GM12878 (cell line): ENCODE results near the gene KCNK5. TPM values are rescaled to one million over a fixed set of nuclear protein-coding genes. Genes with fewer than 3 reads are reported as not detected.

Experiments used
- ATAC-seq: fragments of 200-7000 bp; cut with Tn5 transposase; 3 replicates; pipeline ENCODE4 v1.9.1; 2020; ENCODE audit warnings: mild to moderate bottlenecking, moderate library complexity
- BruUV-seq: library from RNA; stranded (reverse); fragments of 400-500 nt; replicated peaks from 2 replicates; lab custom pipeline; 2021; lab: Mats Ljungman, UMichigan
- CTCF ChIA-PET: fragments of 300-600 bp; sonication (Branson Sonifier 250); formaldehyde crosslinking; extraction: SDS; loops from one replicate; lab custom pipeline; 2021; ENCODE audit warnings: inconsistent platforms; lab: Yijun Ruan, JAX
- POLR2A ChIA-PET: fragments of 350-600 bp; formaldehyde crosslinking; extraction: SDS; loops from one replicate; lab custom pipeline; 2021; ENCODE audit warnings: inconsistent platforms; lab: Charles Lee
- RAD21 ChIA-PET: fragments of 300-600 bp; sonication (Branson Sonifier 250); formaldehyde crosslinking; loops from one replicate; lab custom pipeline; 2023; ENCODE audit warnings: antibody characterized with exemption; ENCODE audit not compliant: unreplicated experiment; lab: Charles Lee
- SMC1A ChIA-PET: fragments of 300-600 bp; sonication (Branson Sonifier 250); formaldehyde crosslinking; loops from one replicate; lab custom pipeline; 2023; ENCODE audit not compliant: unreplicated experiment, uncharacterized antibody; lab: Charles Lee
- DNase-seq: peaks from one replicate; pipeline ENCODE4 v3.0.0-alpha.2; 2011; ENCODE audit warnings: low read depth, low spot score
- FAIRE-seq: peaks from 3 replicates; lab custom pipeline; 2011; peaks lifted over from hg19 to GRCh38; lab: Jason Lieb, UNC
- H2AFZ ChIP-seq: 2 replicates; pipeline ENCODE4 v1.6.0; 2011; ENCODE audit warnings: low read depth, low read length, control low read depth; ENCODE audit not compliant: control insufficient read depth
- H3K27ac ChIP-seq: 2 replicates; pipeline ENCODE4 v1.5.1; 2011; ENCODE audit warnings: control low read depth; ENCODE audit not compliant: control insufficient read depth, insufficient read depth
- H3K27me3 ChIP-seq, 2 experiments: replicated peaks in 1 of 2; 2 replicates each; pipeline versions ENCODE4 v1.6.0 to v1.6.1; 2011; ENCODE audit warnings: low read length in 1 of 2; ENCODE audit not compliant: control insufficient read depth in 2 of 2, insufficient read depth in 2 of 2
- H3K36me3 ChIP-seq, 2 experiments: 2 replicates each; pipeline ENCODE4 v1.5.1; 2011; ENCODE audit warnings: low read length in 1 of 2; ENCODE audit not compliant: control insufficient read depth in 2 of 2, insufficient read depth in 2 of 2
- H3K4me1 ChIP-seq: 2 replicates; pipeline ENCODE4 v1.6.1; 2011; ENCODE audit warnings: mild to moderate bottlenecking, low read length, moderate library complexity, mixed read lengths; ENCODE audit not compliant: control insufficient read depth, insufficient read depth
- H3K4me2 ChIP-seq: 2 replicates; pipeline ENCODE4 v1.6.0; 2011; ENCODE audit warnings: control low read depth; ENCODE audit not compliant: control insufficient read depth, insufficient read depth
- H3K4me3 ChIP-seq: fragments of 200-600 bp; sonication (generic); 2 replicates; pipeline ENCODE4 v1.5.1; 2016
- H3K79me2 ChIP-seq: 2 replicates; pipeline ENCODE4 v1.6.0; 2011; ENCODE audit warnings: low read length; ENCODE audit not compliant: control insufficient read depth, insufficient read depth
- H3K9ac ChIP-seq: 2 replicates; pipeline ENCODE4 v1.8.0; 2011; ENCODE audit warnings: low read length, control low read depth, mixed read lengths; ENCODE audit not compliant: control insufficient read depth, insufficient read depth
- H3K9me3 ChIP-seq: replicated peaks from 3 replicates; pipeline ENCODE4 v1.5.1; 2011; ENCODE audit warnings: mild to moderate bottlenecking, low read length; ENCODE audit not compliant: control insufficient read depth, insufficient read depth
- H4K20me1 ChIP-seq: 2 replicates; pipeline ENCODE4 v1.6.0; 2011; ENCODE audit not compliant: control insufficient read depth, insufficient read depth
- ATF7 ChIP-seq: fragments of 450-650 bp; IDR thresholded peaks from 2 replicates; pipeline ENCODE4 v1.6.1; 2016; ENCODE audit warnings: low read depth, mild to moderate bottlenecking
- BCL11A ChIP-seq: IDR thresholded peaks from 2 replicates; pipeline ENCODE4 v1.6.1; 2011; ENCODE audit warnings: low read depth, low read length
- CBX5 ChIP-seq: sonication (generic); IDR thresholded peaks from 2 replicates; pipeline ENCODE4 v1.6.1; 2016; ENCODE audit warnings: low read depth, moderate library complexity, mild to moderate bottlenecking, inconsistent platforms
- CHD2 ChIP-seq: IDR thresholded peaks from 2 replicates; pipeline ENCODE4 v1.6.1; 2011; ENCODE audit warnings: low read depth, low read length, improper control_type of control experiment, borderline replicate concordance
- CREB1 ChIP-seq: IDR thresholded peaks from 2 replicates; pipeline ENCODE4 v1.6.1; 2012; ENCODE audit warnings: low read depth, mild to moderate bottlenecking, inconsistent platforms
- FOXM1 ChIP-seq: IDR thresholded peaks from 2 replicates; pipeline ENCODE4 v1.6.1; 2012; ENCODE audit warnings: low read depth, mild to moderate bottlenecking, inconsistent platforms, low read length, moderate library complexity
- HCFC1 ChIP-seq: fragments of 150-350 bp; IDR thresholded peaks from 2 replicates; pipeline ENCODE4 v1.6.1; 2014; ENCODE audit warnings: low read length
- IKZF1 ChIP-seq: fragments of 450-650 bp; conservative IDR thresholded peaks from 2 replicates; pipeline ENCODE4 v1.6.1; 2017; ENCODE audit warnings: antibody characterized with exemption, mild to moderate bottlenecking
- KLF5 ChIP-seq: fragments of 450-650 bp; IDR thresholded peaks from 2 replicates; pipeline ENCODE4 v1.6.1; 2014; ENCODE audit warnings: mild to moderate bottlenecking; ENCODE audit not compliant: partially characterized antibody
- MEF2B ChIP-seq: fragments of 450-650 bp; IDR thresholded peaks from 2 replicates; pipeline ENCODE4 v1.6.1; 2018; ENCODE audit warnings: mild to moderate bottlenecking, moderate library complexity; ENCODE audit not compliant: partially characterized antibody, poor library complexity, severe bottlenecking
- NR2C1 ChIP-seq: fragments of 450-650 bp; IDR thresholded peaks from 2 replicates; pipeline ENCODE4 v1.6.1; 2017; ENCODE audit warnings: antibody characterized with exemption, mild to moderate bottlenecking, moderate library complexity
- POLR2AphosphoS2 ChIP-seq: IDR thresholded peaks from 2 replicates; pipeline ENCODE4 v1.6.1; 2011; ENCODE audit warnings: low read depth, mild to moderate bottlenecking, low read length, improper control_type of control experiment, moderate library complexity
- RB1 ChIP-seq: fragments of 450-650 bp; formaldehyde crosslinking; IDR thresholded peaks from 2 replicates; pipeline ENCODE4 v1.6.1; 2017; ENCODE audit warnings: mild to moderate bottlenecking, borderline replicate concordance
- SUPT20H ChIP-seq: IDR thresholded peaks from 2 replicates; pipeline ENCODE4 v1.6.1; 2011; ENCODE audit warnings: low read depth, mild to moderate bottlenecking, low read length, moderate library complexity, borderline replicate concordance; ENCODE audit not compliant: control insufficient read depth
- ZNF217 ChIP-seq: fragments of 450-650 bp; IDR thresholded peaks from 2 replicates; pipeline ENCODE4 v1.6.1; 2017; ENCODE audit warnings: antibody characterized with exemption, mild to moderate bottlenecking
- ZNF24 ChIP-seq: fragments of 450-650 bp; IDR thresholded peaks from 2 replicates; pipeline ENCODE4 v1.6.1; 2017; ENCODE audit warnings: antibody characterized with exemption, mild to moderate bottlenecking
- whole genome bisulfite sequencing: methylation state at CpG from one replicate; pipeline ENCODE4 v1.1.6; 2016; ENCODE audit warnings: low lambda C conversion rate; ENCODE audit not compliant: insufficient replicate concordance, insufficient coverage; ENCODE audit errors: missing lambda C conversion rate; 5-methylcytosine and 5-hydroxymethylcytosine counted together
- in situ Hi-C: fragments of 300-500 bp; cut with MboI; formaldehyde crosslinking; loops from 9 replicates; pipeline ENCODE4 v1.14.3; 2018; ENCODE audit warnings: mixed read lengths
- intact Hi-C: fragments of 100-400 bp; cut with micrococcal nuclease; formaldehyde crosslinking; loops from one replicate; pipeline ENCODE4 v1.14.2; 2022; ENCODE audit not compliant: unreplicated experiment
- polyA plus RNA-seq, 11 experiments: library from polyadenylated mRNA; depleted of rRNA in 4 of 11; unstranded in 6 of 11; stranded (reverse) in 5 of 11; fragments of >200 nt; fragmentation: Nextera tagmentation in 4 of 11; fragmentation: Illumina TruSeq in 1 of 11; extraction: Ambion mirVana in 4 of 11; extraction: Trizol in 1 of 11; gene quantifications; 1 replicate in 1 of 11; 2 replicates in 10 of 11; pipeline versions ENCODE4 v1.2.1 to v1.2.3, GENCODE V29; 2011 to 2016; ENCODE audit warnings: inconsistent platforms in 2 of 11, missing spikeins in 2 of 11, low read depth in 1 of 11
- total RNA-seq, 4 experiments: library from RNA; depleted of rRNA in 3 of 4; stranded (reverse); fragments of >200 nt in 3 of 4; fragmentation: Illumina TruSeq in 1 of 4; extraction: Trizol in 1 of 4; gene quantifications; 2 replicates each; pipeline versions ENCODE4 v1.2.1 to v1.2.3, GENCODE V29; 2013 to 2021
- TF ChIP-seq, protein P1 (sequence below), 3 experiments: IDR thresholded peaks in 2 of 3; conservative IDR thresholded peaks in 1 of 3; 2 replicates each; pipeline ENCODE4 v1.5.1; 2011; ENCODE audit warnings: low read depth in 3 of 3, low read length in 3 of 3, mild to moderate bottlenecking in 3 of 3, control low read depth in 2 of 3, moderate library complexity in 2 of 3, inconsistent platforms in 1 of 3, mixed read lengths in 1 of 3; ENCODE audit not compliant: control insufficient read depth in 2 of 3, insufficient read depth in 1 of 3; ENCODE audit errors: extremely low read depth in 1 of 3
- TF ChIP-seq, protein P2 (sequence below): fragments of 450-650 bp; IDR thresholded peaks from 2 replicates; pipeline ENCODE4 v1.6.1; 2017; ENCODE audit warnings: mild to moderate bottlenecking, low read depth, inconsistent platforms; ENCODE audit not compliant: poor library complexity, severe bottlenecking
- TF ChIP-seq, protein P3 (sequence below): IDR thresholded peaks from 2 replicates; pipeline ENCODE4 v1.6.1; 2011; ENCODE audit warnings: borderline replicate concordance, low read depth, mild to moderate bottlenecking, moderate library complexity, low read length; ENCODE audit not compliant: insufficient read depth, poor library complexity, severe bottlenecking

The KCNK5 gene
- total and polyA plus RNA-seq, 10 of the 15 experiments (the other 5 are each of a cell fraction or from before 2014, with no cell fraction given), result 0.11 to 4.2 (median 2.1) TPM

DNA sequence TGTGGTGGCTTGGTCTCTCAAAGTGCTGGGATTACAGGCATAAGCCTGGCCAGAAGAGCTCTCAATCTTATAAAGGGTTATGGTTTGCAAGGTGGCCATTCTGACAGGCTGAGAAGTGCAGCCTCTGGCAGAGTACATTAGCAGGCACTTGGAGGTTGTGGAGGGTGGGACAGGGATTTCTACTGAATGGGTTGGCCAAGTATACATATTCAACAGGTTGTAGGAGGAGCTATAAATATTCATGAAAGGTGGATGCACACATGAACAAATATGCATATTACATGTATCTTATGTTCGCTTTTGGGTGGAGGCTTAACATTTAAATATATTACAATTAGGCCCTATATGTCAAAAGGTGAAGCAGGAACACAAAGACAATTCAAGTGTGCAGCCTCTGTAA, 20.0 kb upstream of the KCNK5 start:
- intact Hi-C loops (no loop called here), in situ Hi-C loops (no loop called here)
- ATAC-seq, result no peak
- ChIA-PET CTCF (interaction anchor here (1.5 kb wide), 1 partner anchor 11 kb away, joined by 3 read pairs; no protein-coding TSS in a partner anchor), RAD21 (no interaction called here), POLR2A (no interaction called here), SMC1A (no interaction called here)
- no peak overlapping the region for H3K9ac ChIP-seq
- no peaks in the 10 kb centered on the region; a peak in 2 of 4 replicates for H3K27me3 ChIP-seq
- no peaks in the 10 kb centered on the region for H3K9me3 ChIP-seq
- BruUV-seq, result no TSS peak
- no peak overlapping the region for H3K27ac ChIP-seq
- no peaks in the 10 kb centered on the region for H4K20me1 ChIP-seq
- no peaks in the 10 kb centered on the region for H3K4me1 ChIP-seq
- DNase-seq, result no peak
- no peak for FAIRE-seq
- no peak overlapping the region for H2AFZ ChIP-seq
- 4% methylated on average over 1 of the region's 1 CpG for WGBS
- H3K4me2 ChIP-seq, result no peak overlapping the region
- H3K79me2 ChIP-seq, result no peaks in the 10 kb centered on the region
- no peak overlapping the region for H3K4me3 ChIP-seq
- no peaks in the 10 kb centered on the region for H3K36me3 ChIP-seq
- TF ChIP-seq ATF7 (no peak), IKZF1 (no peak), BCL11A (no peak), NR2C1 (no peak), POLR2AphosphoS2 (no peak), MEF2B (no peak), HCFC1 (no peak), KLF5 (no peak), CHD2 (no peak), ZNF24 (no peak), CBX5 (no peak), CREB1 (no peak), RB1 (no peak), FOXM1 (no peak), SUPT20H (no peak), ZNF217 (no peak)
- TF ChIP-seq, protein P1, sequence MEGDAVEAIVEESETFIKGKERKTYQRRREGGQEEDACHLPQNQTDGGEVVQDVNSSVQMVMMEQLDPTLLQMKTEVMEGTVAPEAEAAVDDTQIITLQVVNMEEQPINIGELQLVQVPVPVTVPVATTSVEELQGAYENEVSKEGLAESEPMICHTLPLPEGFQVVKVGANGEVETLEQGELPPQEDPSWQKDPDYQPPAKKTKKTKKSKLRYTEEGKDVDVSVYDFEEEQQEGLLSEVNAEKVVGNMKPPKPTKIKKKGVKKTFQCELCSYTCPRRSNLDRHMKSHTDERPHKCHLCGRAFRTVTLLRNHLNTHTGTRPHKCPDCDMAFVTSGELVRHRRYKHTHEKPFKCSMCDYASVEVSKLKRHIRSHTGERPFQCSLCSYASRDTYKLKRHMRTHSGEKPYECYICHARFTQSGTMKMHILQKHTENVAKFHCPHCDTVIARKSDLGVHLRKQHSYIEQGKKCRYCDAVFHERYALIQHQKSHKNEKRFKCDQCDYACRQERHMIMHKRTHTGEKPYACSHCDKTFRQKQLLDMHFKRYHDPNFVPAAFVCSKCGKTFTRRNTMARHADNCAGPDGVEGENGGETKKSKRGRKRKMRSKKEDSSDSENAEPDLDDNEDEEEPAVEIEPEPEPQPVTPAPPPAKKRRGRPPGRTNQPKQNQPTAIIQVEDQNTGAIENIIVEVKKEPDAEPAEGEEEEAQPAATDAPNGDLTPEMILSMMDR (IDR thresholded peaks at IDR 0.05 in 2 of 3, conservative IDR thresholded peaks at IDR 0.05 in 1 of 3; ENCODE audit: control insufficient read depth in 2 of 3, extremely low read depth in 1 of 3, insufficient read depth in 1 of 3, low read depth in 3 of 3, low read length in 3 of 3), result no peak
- TF ChIP-seq, protein P2, sequence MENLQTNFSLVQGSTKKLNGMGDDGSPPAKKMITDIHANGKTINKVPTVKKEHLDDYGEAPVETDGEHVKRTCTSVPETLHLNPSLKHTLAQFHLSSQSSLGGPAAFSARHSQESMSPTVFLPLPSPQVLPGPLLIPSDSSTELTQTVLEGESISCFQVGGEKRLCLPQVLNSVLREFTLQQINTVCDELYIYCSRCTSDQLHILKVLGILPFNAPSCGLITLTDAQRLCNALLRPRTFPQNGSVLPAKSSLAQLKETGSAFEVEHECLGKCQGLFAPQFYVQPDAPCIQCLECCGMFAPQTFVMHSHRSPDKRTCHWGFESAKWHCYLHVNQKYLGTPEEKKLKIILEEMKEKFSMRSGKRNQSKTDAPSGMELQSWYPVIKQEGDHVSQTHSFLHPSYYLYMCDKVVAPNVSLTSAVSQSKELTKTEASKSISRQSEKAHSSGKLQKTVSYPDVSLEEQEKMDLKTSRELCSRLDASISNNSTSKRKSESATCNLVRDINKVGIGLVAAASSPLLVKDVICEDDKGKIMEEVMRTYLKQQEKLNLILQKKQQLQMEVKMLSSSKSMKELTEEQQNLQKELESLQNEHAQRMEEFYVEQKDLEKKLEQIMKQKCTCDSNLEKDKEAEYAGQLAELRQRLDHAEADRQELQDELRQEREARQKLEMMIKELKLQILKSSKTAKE, result no peak
- TF ChIP-seq, protein P3, sequence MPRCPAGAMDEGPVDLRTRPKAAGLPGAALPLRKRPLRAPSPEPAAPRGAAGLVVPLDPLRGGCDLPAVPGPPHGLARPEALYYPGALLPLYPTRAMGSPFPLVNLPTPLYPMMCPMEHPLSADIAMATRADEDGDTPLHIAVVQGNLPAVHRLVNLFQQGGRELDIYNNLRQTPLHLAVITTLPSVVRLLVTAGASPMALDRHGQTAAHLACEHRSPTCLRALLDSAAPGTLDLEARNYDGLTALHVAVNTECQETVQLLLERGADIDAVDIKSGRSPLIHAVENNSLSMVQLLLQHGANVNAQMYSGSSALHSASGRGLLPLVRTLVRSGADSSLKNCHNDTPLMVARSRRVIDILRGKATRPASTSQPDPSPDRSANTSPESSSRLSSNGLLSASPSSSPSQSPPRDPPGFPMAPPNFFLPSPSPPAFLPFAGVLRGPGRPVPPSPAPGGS, result no peak
